BJ (cell line): ENCODE measurements around the gene SMG7. TPM values are rescaled to one million over a fixed set of nuclear protein-coding genes. Genes with fewer than 3 reads are reported as not detected.

ENCODE experiments used
- CTCF ChIA-PET: fragments of 350-600 bp; formaldehyde crosslinking; extraction: SDS; loops from one replicate; lab custom pipeline; 2021; ENCODE audit warnings: antibody characterized with exemption, inconsistent platforms; lab: Yijun Ruan, JAX
- POLR2A ChIA-PET: fragments of 300-600 bp; sonication (Branson Sonifier 250); formaldehyde crosslinking; extraction: SDS; loops from one replicate; lab custom pipeline; 2021; ENCODE audit warnings: antibody characterized with exemption; lab: Charles Lee
- DNase-seq: peaks from one replicate; pipeline ENCODE4 v3.0.0-alpha.2; 2011; ENCODE audit warnings: low read depth
- H3K27me3 ChIP-seq: 2 replicates; pipeline ENCODE4 v1.6.0; 2011; ENCODE audit warnings: low read length; ENCODE audit not compliant: control insufficient read depth, insufficient read depth
- H3K36me3 ChIP-seq: 2 replicates; pipeline ENCODE4 v1.5.1; 2011; ENCODE audit warnings: low read length; ENCODE audit not compliant: control insufficient read depth, insufficient read depth
- H3K4me3 ChIP-seq: 2 replicates; pipeline ENCODE4 v1.5.1; 2011; ENCODE audit warnings: low read depth, mild to moderate bottlenecking, control low read depth, low read length
- polyA plus RNA-seq: library from polyadenylated mRNA; depleted of rRNA; stranded (reverse); fragments of >200 nt; gene quantifications from 2 replicates; pipeline ENCODE4 v1.2.3, GENCODE V29; 2011
- TF ChIP-seq, protein P1 (sequence below): IDR thresholded peaks from 2 replicates; pipeline ENCODE4 v1.5.1; 2011; ENCODE audit warnings: low read depth, mild to moderate bottlenecking, control low read depth, inconsistent platforms, low read length, moderate library complexity; ENCODE audit not compliant: insufficient read depth

The SMG7 gene
- polyA plus RNA-seq, 1 experiment, result 26.1 TPM

- DNase-seq, result no peak
- no peaks in the 10 kb centered on the region for H3K27me3 ChIP-seq
- no peaks in the 10 kb centered on the region for H3K36me3 ChIP-seq
- CTCF ChIA-PET, result no interaction called here
- POLR2A ChIA-PET, result no interaction called here
- H3K4me3 ChIP-seq, result no peak overlapping the region
- TF ChIP-seq, protein P1, sequence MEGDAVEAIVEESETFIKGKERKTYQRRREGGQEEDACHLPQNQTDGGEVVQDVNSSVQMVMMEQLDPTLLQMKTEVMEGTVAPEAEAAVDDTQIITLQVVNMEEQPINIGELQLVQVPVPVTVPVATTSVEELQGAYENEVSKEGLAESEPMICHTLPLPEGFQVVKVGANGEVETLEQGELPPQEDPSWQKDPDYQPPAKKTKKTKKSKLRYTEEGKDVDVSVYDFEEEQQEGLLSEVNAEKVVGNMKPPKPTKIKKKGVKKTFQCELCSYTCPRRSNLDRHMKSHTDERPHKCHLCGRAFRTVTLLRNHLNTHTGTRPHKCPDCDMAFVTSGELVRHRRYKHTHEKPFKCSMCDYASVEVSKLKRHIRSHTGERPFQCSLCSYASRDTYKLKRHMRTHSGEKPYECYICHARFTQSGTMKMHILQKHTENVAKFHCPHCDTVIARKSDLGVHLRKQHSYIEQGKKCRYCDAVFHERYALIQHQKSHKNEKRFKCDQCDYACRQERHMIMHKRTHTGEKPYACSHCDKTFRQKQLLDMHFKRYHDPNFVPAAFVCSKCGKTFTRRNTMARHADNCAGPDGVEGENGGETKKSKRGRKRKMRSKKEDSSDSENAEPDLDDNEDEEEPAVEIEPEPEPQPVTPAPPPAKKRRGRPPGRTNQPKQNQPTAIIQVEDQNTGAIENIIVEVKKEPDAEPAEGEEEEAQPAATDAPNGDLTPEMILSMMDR, result no peak
Observed at GRCh38 chr1:183483224-183483623, 10.9 kb downstream of the SMG7 start.

GRCh38 chr1:183484254-183484653 is 12.0 kb downstream of the SMG7 start:
- H3K4me3 ChIP-seq, result no peak overlapping the region
- ChIA-PET POLR2A (no interaction called here), CTCF (no interaction called here)
- DNase-seq, result no peak
- H3K27me3 ChIP-seq, result no peaks in the 10 kb centered on the region
- TF ChIP-seq, protein P1, result no peak
- H3K36me3 ChIP-seq, result no peaks in the 10 kb centered on the region

GRCh38 chr1:183484851-183485250 is 12.6 kb downstream of the SMG7 start:
- no peak overlapping the region for H3K4me3 ChIP-seq
- TF ChIP-seq, protein P1, result no peak
- CTCF ChIA-PET, result no interaction called here
- DNase-seq, result no peak
- POLR2A ChIA-PET, result no interaction called here
- no peaks in the 10 kb centered on the region for H3K27me3 ChIP-seq
- no peaks in the 10 kb centered on the region for H3K36me3 ChIP-seq

- TF ChIP-seq, protein P1, result no peak
- CTCF ChIA-PET, result interaction anchor here (0.8 to 1.1 kb wide), 2 partner anchors 9 to 528 kb away, joined by 3 read pairs; no protein-coding TSS in a partner anchor
- POLR2A ChIA-PET, result no interaction called here
- Histone ChIP-seq H3K4me3 (no peak overlapping the region), H3K27me3 (no peaks in the 10 kb centered on the region), H3K36me3 (no peaks in the 10 kb centered on the region)
- no peak for DNase-seq
Observed at GRCh38 chr1:183487674-183488442, 15.6 kb downstream of the SMG7 start.

GRCh38 chr1:183490932-183491331 is 18.6 kb downstream of the SMG7 start:
- POLR2A ChIA-PET, result no interaction called here
- CTCF ChIA-PET, result no interaction called here

More at GRCh38 chr1:183490932-183491331, 18.6 kb downstream of the SMG7 start:
- Histone ChIP-seq H3K4me3 (no peak overlapping the region), H3K27me3 (no peaks in the 10 kb centered on the region), H3K36me3 (no peaks in the 10 kb centered on the region)
- TF ChIP-seq, protein P1, result no peak
- DNase-seq, result no peak
